ENCODE measurements around the gene ZNF692. TPM values are rescaled to one million over a fixed set of nuclear protein-coding genes. Genes with fewer than 3 reads are reported as not detected.
"Not testable (repeated sequence)": the region's sequence is repeated elsewhere in the genome, so short reads cannot be mapped to it uniquely, and the experiment has no call there.

ZNF692 gene
- polyA plus RNA-seq, 2 donors = 36.3 to 120 TPM

DNA sequence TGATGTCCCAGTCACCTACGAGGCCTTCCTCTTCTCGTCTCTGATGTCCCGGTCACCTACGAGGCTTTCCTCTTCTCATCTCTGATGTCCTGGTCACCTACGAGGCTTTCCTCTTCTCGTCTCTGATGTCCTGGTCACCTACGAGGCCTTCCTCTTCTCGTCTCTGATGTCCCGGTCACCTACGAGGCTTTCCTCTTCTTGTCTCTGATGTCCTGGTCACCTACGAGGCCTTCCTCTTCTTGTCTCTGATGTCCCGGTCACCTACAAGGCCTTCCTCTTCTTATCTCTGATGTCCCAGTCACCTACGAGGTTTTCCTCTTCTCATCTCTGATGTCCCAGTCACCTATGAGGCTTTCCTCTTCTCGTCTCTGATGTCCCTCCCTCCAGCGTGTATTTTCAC lies 55.4 kb downstream of the ZNF692 start:
- H3K36me3 ChIP-seq (ENCODE audit: control insufficient read depth in 2 of 2, insufficient read depth in 2 of 2, low read length in 1 of 2); H3K9me3 ChIP-seq (ENCODE audit: control insufficient read depth in 2 of 2, insufficient read depth in 1 of 2, low read depth in 1 of 2, low read length in 1 of 2): not testable (repeated sequence)
- WGBS, 2 donors = 88 to 89% methylated on average over 15 of the region's 15 CpGs

DNA sequence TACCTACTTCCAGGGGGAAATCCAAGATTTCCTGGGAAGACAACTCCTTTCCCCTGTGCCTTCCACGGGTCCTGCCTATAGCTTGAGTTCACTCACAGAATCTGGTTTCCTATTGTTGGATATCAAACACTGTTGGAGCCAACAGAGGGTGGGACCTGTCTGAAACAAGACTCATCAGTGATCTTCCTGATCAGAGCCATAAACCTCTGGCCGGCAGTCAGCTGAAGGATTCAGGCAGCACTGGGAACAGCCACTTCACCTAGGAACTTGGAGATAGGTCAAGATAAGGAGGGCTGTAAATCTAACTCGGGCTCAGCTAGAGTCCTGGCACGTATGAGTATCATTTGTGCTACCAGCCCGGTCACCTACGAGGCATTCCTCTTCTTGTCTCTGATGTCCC lies 56.4 kb downstream of the ZNF692 start:
- Histone ChIP-seq H3K4me3 (ENCODE audit: low read depth in 1 of 2, low read length in 2 of 2) (no peak overlapping the region), H3K4me1 (ENCODE audit: control insufficient read depth in 2 of 2, insufficient read depth in 2 of 2, low read length in 1 of 2) (no peaks in the 10 kb centered on the region), H3K36me3 (ENCODE audit: control insufficient read depth in 2 of 2, insufficient read depth in 2 of 2, low read length in 1 of 2) (no peaks in the 10 kb centered on the region), H3K9me3 (ENCODE audit: control insufficient read depth in 2 of 2, insufficient read depth in 1 of 2, low read depth in 1 of 2, low read length in 1 of 2) (no peaks in the 10 kb centered on the region), H3K27me3 (ENCODE audit: control insufficient read depth in 1 of 2, insufficient read depth in 2 of 2, low read length in 2 of 2) (no peaks in the 10 kb centered on the region), H3K27ac (ENCODE audit: low read depth in 2 of 2, low read length in 1 of 2) (no peak overlapping the region)
- WGBS, 2 donors = 83 to 88% methylated on average over 6 of the region's 6 CpGs

More for the DNA sequence above, 55.4 kb downstream of the ZNF692 start:
- not testable (repeated sequence) for H3K4me3 ChIP-seq (ENCODE audit: low read depth in 1 of 2, low read length in 2 of 2); H3K27me3 ChIP-seq (ENCODE audit: control insufficient read depth in 1 of 2, insufficient read depth in 2 of 2, low read length in 2 of 2); H3K27ac ChIP-seq (ENCODE audit: low read depth in 2 of 2, low read length in 1 of 2); H3K4me1 ChIP-seq (ENCODE audit: control insufficient read depth in 2 of 2, insufficient read depth in 2 of 2, low read length in 1 of 2)

DNA sequence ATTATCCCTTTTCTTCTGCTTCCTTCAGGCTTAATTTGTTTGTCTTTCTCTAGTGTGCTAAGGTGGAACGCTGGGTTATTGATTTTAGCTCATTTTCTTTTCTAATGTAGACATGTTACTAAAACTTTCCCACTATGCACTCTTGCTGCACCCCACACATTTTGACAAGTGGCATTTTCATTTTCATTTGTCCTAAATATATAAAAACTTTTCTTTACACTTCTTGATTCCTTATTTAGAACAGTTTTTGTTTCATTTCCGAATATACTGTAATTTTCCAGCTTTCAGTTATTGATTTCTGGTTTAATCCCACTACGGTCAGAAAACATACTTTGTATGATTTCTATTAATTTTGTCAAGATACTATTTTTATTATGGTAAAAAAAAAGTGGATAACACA lies 58.4 kb downstream of the ZNF692 start:
- 60 to 76% methylated on average over 3 of the region's 3 CpGs for WGBS, 2 donors
- H3K36me3 ChIP-seq (ENCODE audit: control insufficient read depth in 2 of 2, insufficient read depth in 2 of 2, low read length in 1 of 2) = no peaks in the 10 kb centered on the region
- no peak overlapping the region for H3K4me3 ChIP-seq (ENCODE audit: low read depth in 1 of 2, low read length in 2 of 2)
- H3K9me3 ChIP-seq (ENCODE audit: control insufficient read depth in 2 of 2, insufficient read depth in 1 of 2, low read depth in 1 of 2, low read length in 1 of 2) = no peaks in the 10 kb centered on the region
- no peaks in the 10 kb centered on the region for H3K27me3 ChIP-seq (ENCODE audit: control insufficient read depth in 1 of 2, insufficient read depth in 2 of 2, low read length in 2 of 2)
- H3K4me1 ChIP-seq (ENCODE audit: control insufficient read depth in 2 of 2, insufficient read depth in 2 of 2, low read length in 1 of 2) = no peaks in the 10 kb centered on the region
- no peak overlapping the region for H3K27ac ChIP-seq (ENCODE audit: low read depth in 2 of 2, low read length in 1 of 2)

Other genes starting within 250 kb of the ZNF692 start
- gene OR2T11, start 224.0 kb downstream of the ZNF692 start, polyA plus RNA-seq = not detected
- not detected for gene OR2T35, start 213.8 kb downstream of the ZNF692 start, polyA plus RNA-seq
- not detected for gene OR2T27, start 203.6 kb downstream of the ZNF692 start, polyA plus RNA-seq
- gene OR14I1, start 156.3 kb downstream of the ZNF692 start, polyA plus RNA-seq = not detected
- not detected for gene LYPD8, start 103.3 kb downstream of the ZNF692 start, polyA plus RNA-seq
- gene SH3BP5L, start 33.2 kb downstream of the ZNF692 start, polyA plus RNA-seq = 10 to 100 TPM; 18.2 to 34.3 TPM
- gene ZNF672, start 20.9 kb downstream of the ZNF692 start, polyA plus RNA-seq = 10 to 100 TPM; 11.6 to 15.8 TPM
- 1 to 10 TPM; 3.8 to 7.2 TPM for gene PGBD2, start 47.1 kb upstream of the ZNF692 start, polyA plus RNA-seq